ENCODE measurements around the gene GALNT6. TPM values are rescaled to one million over a fixed set of nuclear protein-coding genes. Genes with fewer than 3 reads are reported as not detected.
A peak's percentile ranks its signal among the peaks of the same experiment; 100 is the strongest.

Gene GALNT6
- total RNA-seq, 2 donors from 2014 or later, result 1.3 to 2.8 TPM

- no peaks in the 10 kb centered on the region for H3K27me3 ChIP-seq
- H3K27ac ChIP-seq, result no peak overlapping the region
These were observed 61.0 kb downstream of the GALNT6 start for GRCh38 chr12:51330186-51330585.

GRCh38 chr12:51329742-51330141 is 61.5 kb downstream of the GALNT6 start:
- no peak overlapping the region for H3K27ac ChIP-seq
- TF ChIP-seq CTCF (IDR thresholded peaks at IDR 0.05), result no peak
- H3K4me3 ChIP-seq, result no peak overlapping the region
- H3K4me1 ChIP-seq, result no peaks in the 10 kb centered on the region
- no peak for DNase-seq (ENCODE audit: low spot score)
- no peaks in the 10 kb centered on the region for H3K27me3 ChIP-seq
- H3K36me3 ChIP-seq, result no peaks in the 10 kb centered on the region
- no peaks in the 10 kb centered on the region for H3K9me3 ChIP-seq

More at GRCh38 chr12:51330186-51330585, 61.0 kb downstream of the GALNT6 start:
- DNase-seq (ENCODE audit: low spot score), result no peak
- no peak overlapping the region for H3K4me3 ChIP-seq
- no peaks in the 10 kb centered on the region for H3K9me3 ChIP-seq
- H3K4me1 ChIP-seq, result no peaks in the 10 kb centered on the region
- H3K36me3 ChIP-seq, result no peaks in the 10 kb centered on the region
- no peak for TF ChIP-seq CTCF (IDR thresholded peaks at IDR 0.05)

- no peaks in the 10 kb centered on the region for H3K9me3 ChIP-seq
- no peak for TF ChIP-seq CTCF (IDR thresholded peaks at IDR 0.05)
- H3K27ac ChIP-seq, result no peak overlapping the region
- H3K4me3 ChIP-seq, result no peak overlapping the region
- no peaks in the 10 kb centered on the region for H3K4me1 ChIP-seq
- H3K27me3 ChIP-seq, result no peaks in the 10 kb centered on the region
- no peaks in the 10 kb centered on the region for H3K36me3 ChIP-seq
- no peak for DNase-seq (ENCODE audit: low spot score)
These were observed 62.6 kb downstream of the GALNT6 start for GRCh38 chr12:51328587-51328986.

GRCh38 chr12:51326698-51327439 is 64.3 kb downstream of the GALNT6 start:
- H3K4me1 ChIP-seq, result no peaks in the 10 kb centered on the region

GRCh38 chr12:51324953-51325352 is 66.3 kb downstream of the GALNT6 start:
- Histone ChIP-seq H3K4me1 (no peaks in the 10 kb centered on the region), H3K36me3 (no peaks in the 10 kb centered on the region), H3K27ac (no peak overlapping the region), H3K9me3 (no peaks in the 10 kb centered on the region), H3K4me3 (no peak overlapping the region), H3K27me3 (no peaks in the 10 kb centered on the region)
- DNase-seq (ENCODE audit: low spot score), result no peak
- no peak for TF ChIP-seq CTCF (IDR thresholded peaks at IDR 0.05)

More at GRCh38 chr12:51326698-51327439, 64.3 kb downstream of the GALNT6 start:
- no peaks in the 10 kb centered on the region for H3K27me3 ChIP-seq
- DNase-seq (ENCODE audit: low spot score), result no peak
- H3K27ac ChIP-seq, result peak overlapping the region; percentile 7 to 40
- no peaks in the 10 kb centered on the region for H3K9me3 ChIP-seq
- TF ChIP-seq CTCF (IDR thresholded peaks at IDR 0.05), result no peak
- no peak overlapping the region for H3K4me3 ChIP-seq
- H3K36me3 ChIP-seq, result no peaks in the 10 kb centered on the region
